OCI-LY1 (cell line): ENCODE data around the gene MSANTD3.

Experiments
- H2AFZ ChIP-seq: fragments of 200-600 bp; sonication (generic), shearing (Covaris generic); 2 replicates; pipeline ENCODE4 v1.6.0; 2014; ENCODE audit warnings: antibody characterized with exemption, mild to moderate bottlenecking, low read length
- H3F3A ChIP-seq: fragments of 200-600 bp; sonication (generic), shearing (Covaris generic); 2 replicates; pipeline ENCODE4 v1.6.0; 2014; ENCODE audit warnings: mild to moderate bottlenecking, antibody characterized with exemption, low read length, moderate library complexity; ENCODE audit not compliant: insufficient read depth
- H3K27ac ChIP-seq: fragments of 200-600 bp; sonication (generic); 2 replicates; pipeline ENCODE4 v1.5.1; 2014; ENCODE audit warnings: low read length, mixed run types, mild to moderate bottlenecking, low read depth; ENCODE audit not compliant: poor library complexity, severe bottlenecking
- H3K27me3 ChIP-seq: fragments of 200-600 bp; sonication (generic); 2 replicates; pipeline ENCODE4 v1.6.0; 2014; ENCODE audit warnings: antibody characterized with exemption, mild to moderate bottlenecking, low read length, moderate library complexity; ENCODE audit not compliant: insufficient read depth
- H3K36me3 ChIP-seq: fragments of 200-600 bp; sonication (generic); 2 replicates; pipeline ENCODE4 v1.6.1; 2014; ENCODE audit warnings: mild to moderate bottlenecking, antibody characterized with exemption, low read length, moderate library complexity, mixed read lengths; ENCODE audit not compliant: insufficient read depth
- H3K4me1 ChIP-seq: fragments of 200-600 bp; sonication (generic); 2 replicates; pipeline ENCODE4 v1.5.1; 2014; ENCODE audit warnings: mild to moderate bottlenecking, low read length, moderate library complexity; ENCODE audit not compliant: insufficient read depth, severe bottlenecking
- H3K4me2 ChIP-seq: fragments of 200-600 bp; sonication (generic), shearing (Covaris generic); 2 replicates; pipeline ENCODE4 v1.6.1; 2014; ENCODE audit warnings: low read length
- H3K4me3 ChIP-seq: fragments of 200-600 bp; sonication (generic); 2 replicates; pipeline ENCODE4 v1.5.1; 2014; ENCODE audit warnings: low read length, low read depth, mild to moderate bottlenecking, mixed read lengths; ENCODE audit not compliant: poor library complexity, severe bottlenecking
- H3K79me2 ChIP-seq: fragments of 200-600 bp; shearing (Covaris generic); 2 replicates; pipeline ENCODE4 v1.6.1; 2016; ENCODE audit warnings: mixed run types, low read length, mixed read lengths; ENCODE audit not compliant: insufficient read depth
- H3K9ac ChIP-seq: fragments of 200-600 bp; sonication (generic), shearing (Covaris generic); 2 replicates; pipeline ENCODE4 v1.6.1; 2014; ENCODE audit warnings: mild to moderate bottlenecking, low read length, mixed read lengths
- H3K9me2 ChIP-seq: fragments of 200-600 bp; sonication (generic), shearing (Covaris generic); 2 replicates; pipeline ENCODE4 v1.6.1; 2014; ENCODE audit warnings: low read depth, mild to moderate bottlenecking, low read length, mixed read lengths
- H3K9me3 ChIP-seq: fragments of 200-600 bp; shearing (Covaris generic); 2 replicates; pipeline ENCODE4 v1.6.1; 2014; ENCODE audit warnings: low read length, mixed read lengths
- H4K20me1 ChIP-seq: fragments of 200-600 bp; sonication (generic), shearing (Covaris generic); 2 replicates; pipeline ENCODE4 v1.6.0; 2016; ENCODE audit warnings: mild to moderate bottlenecking, low read length; ENCODE audit not compliant: insufficient read depth
- EZH2 ChIP-seq: fragments of 200-600 bp; sonication (generic), shearing (Covaris generic); IDR thresholded peaks from 2 replicates; pipeline ENCODE4 v1.8.0; 2017; ENCODE audit warnings: borderline replicate concordance, mixed run types, mild to moderate bottlenecking, antibody characterized with exemption, low read length, moderate library complexity, mixed read lengths
- TF ChIP-seq, protein P1 (sequence below): fragments of 200-600 bp; sonication (generic), shearing (Covaris generic); IDR thresholded peaks from 2 replicates; pipeline ENCODE4 v1.5.1; 2017; ENCODE audit warnings: mild to moderate bottlenecking, antibody characterized with exemption, low read length, moderate library complexity, mixed read lengths

The MSANTD3 gene

DNA sequence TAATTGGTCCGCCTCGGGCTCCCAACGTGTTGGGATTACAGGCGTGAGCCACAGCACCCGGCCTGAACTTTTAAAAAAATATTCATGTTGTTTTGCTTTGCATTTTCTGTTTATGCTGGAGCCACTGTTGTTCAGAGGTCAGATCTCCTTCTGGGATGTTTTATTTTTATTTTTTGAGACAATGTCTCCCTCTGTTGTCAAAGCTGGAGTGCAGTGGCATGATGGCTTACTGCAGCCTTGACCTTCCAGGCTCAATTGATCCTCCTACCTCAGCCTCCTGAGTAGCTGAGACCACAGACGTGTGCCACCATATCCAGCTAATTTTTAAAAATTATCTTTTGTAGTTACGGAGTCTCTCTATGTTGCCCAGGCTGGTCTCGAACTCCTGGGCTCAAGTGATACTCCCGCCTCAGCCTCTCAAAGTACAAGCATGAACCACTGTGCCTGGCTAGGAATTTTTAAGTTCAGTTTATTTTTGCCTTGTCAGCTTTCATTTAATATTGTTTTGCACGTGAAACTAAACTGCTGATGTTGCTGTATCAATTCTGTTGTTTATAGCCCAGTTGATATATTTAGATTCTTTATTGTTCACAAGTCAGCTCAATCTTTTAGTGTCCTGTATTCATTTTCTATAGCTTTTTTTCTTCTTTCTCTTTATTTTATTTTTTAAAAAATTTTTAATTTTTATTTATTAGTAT, 59.7 kb downstream of the MSANTD3 start:
- Histone ChIP-seq H3K4me1 (peaks cover 18% of the 10 kb centered on the region), H3K79me2 (0 out of 2 replicates have a peak, but pooled peaks cover 6% of the 10 kb centered on the region), H2AFZ (no peak overlapping the region), H3K36me3 (no peaks in the 10 kb centered on the region), H3K4me2 (no peak overlapping the region), H3K9me3 (no peaks in the 10 kb centered on the region), H3F3A (no peaks in the 10 kb centered on the region), H3K9me2 (no peaks in the 10 kb centered on the region), H3K27ac (no peak overlapping the region), H3K4me3 (no peak overlapping the region), H3K27me3 (no peaks in the 10 kb centered on the region), H3K9ac (no peak overlapping the region), H4K20me1 (no peaks in the 10 kb centered on the region)
- TF ChIP-seq, protein P1, sequence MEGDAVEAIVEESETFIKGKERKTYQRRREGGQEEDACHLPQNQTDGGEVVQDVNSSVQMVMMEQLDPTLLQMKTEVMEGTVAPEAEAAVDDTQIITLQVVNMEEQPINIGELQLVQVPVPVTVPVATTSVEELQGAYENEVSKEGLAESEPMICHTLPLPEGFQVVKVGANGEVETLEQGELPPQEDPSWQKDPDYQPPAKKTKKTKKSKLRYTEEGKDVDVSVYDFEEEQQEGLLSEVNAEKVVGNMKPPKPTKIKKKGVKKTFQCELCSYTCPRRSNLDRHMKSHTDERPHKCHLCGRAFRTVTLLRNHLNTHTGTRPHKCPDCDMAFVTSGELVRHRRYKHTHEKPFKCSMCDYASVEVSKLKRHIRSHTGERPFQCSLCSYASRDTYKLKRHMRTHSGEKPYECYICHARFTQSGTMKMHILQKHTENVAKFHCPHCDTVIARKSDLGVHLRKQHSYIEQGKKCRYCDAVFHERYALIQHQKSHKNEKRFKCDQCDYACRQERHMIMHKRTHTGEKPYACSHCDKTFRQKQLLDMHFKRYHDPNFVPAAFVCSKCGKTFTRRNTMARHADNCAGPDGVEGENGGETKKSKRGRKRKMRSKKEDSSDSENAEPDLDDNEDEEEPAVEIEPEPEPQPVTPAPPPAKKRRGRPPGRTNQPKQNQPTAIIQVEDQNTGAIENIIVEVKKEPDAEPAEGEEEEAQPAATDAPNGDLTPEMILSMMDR = no peak
- no peak for TF ChIP-seq EZH2

DNA sequence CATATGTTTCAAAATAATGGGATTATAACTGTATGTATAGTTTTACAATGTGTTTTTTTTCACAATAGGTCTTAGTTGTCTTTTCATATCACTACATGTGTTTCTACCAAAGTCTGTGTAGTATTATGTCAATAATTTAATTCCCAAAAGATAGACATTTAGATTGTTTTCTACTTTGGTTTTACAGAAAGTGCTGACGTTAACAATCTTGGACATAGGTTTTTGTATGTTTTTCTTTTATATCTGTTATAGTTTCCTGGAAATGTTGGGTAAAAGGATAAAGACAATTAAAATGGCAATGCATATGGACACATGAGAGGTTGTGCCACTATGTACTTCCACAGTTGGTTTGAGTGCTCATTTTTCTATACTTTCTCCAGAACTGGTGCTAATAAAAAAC, 61.2 kb downstream of the MSANTD3 start:
- no peaks in the 10 kb centered on the region for H4K20me1 ChIP-seq
- no peaks in the 10 kb centered on the region for H3K9me3 ChIP-seq
- no peak overlapping the region for H2AFZ ChIP-seq
- no peak overlapping the region for H3K9ac ChIP-seq
- H3K4me1 ChIP-seq = peaks cover 28% of the 10 kb centered on the region
- no peaks in the 10 kb centered on the region for H3K27me3 ChIP-seq
- H3K79me2 ChIP-seq = 0 out of 2 replicates have a peak, but pooled peaks cover 6% of the 10 kb centered on the region
- H3K4me3 ChIP-seq = no peak overlapping the region
- no peak for TF ChIP-seq EZH2
- TF ChIP-seq, protein P1 = no peak
- no peak overlapping the region for H3K4me2 ChIP-seq
- H3K36me3 ChIP-seq = no peaks in the 10 kb centered on the region
- H3K9me2 ChIP-seq = no peaks in the 10 kb centered on the region
- H3F3A ChIP-seq = no peaks in the 10 kb centered on the region; the same call in 1 of the 2 replicates
- no peak overlapping the region for H3K27ac ChIP-seq

DNA sequence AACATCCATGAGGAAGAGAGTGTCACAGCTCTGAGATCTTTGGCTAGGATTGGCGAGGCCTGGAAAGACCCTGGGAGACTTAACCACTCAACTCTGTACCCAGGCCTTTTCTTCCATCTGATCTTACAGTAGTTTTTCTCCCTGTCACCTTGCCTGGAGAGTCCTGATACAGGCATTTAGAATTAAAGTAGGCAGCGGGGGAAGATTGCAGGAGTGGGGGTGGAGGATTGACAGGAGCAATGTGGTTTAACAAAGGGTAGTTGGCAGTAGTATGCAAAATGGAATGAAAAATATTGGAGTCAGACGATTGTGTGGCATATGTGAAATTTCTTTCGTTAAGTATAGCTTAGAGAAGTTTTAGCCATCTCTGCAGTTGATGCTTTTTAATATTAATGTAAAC, 62.9 kb downstream of the MSANTD3 start:
- no peak for TF ChIP-seq EZH2
- TF ChIP-seq, protein P1 = no peak
- no peaks in the 10 kb centered on the region for H3K36me3 ChIP-seq
- H4K20me1 ChIP-seq = no peaks in the 10 kb centered on the region
- H2AFZ ChIP-seq = no peak overlapping the region
- peaks cover 38% of the 10 kb centered on the region for H3K4me1 ChIP-seq
- H3K9me2 ChIP-seq = no peaks in the 10 kb centered on the region
- no peaks in the 10 kb centered on the region; the same call in 1 of the 2 replicates for H3F3A ChIP-seq
- H3K27ac ChIP-seq = no peak overlapping the region
- no peak overlapping the region for H3K9ac ChIP-seq
- H3K4me3 ChIP-seq = no peak overlapping the region
- H3K79me2 ChIP-seq = 0 out of 2 replicates have a peak, but pooled peaks cover 6% of the 10 kb centered on the region
- H3K4me2 ChIP-seq = peak overlapping the region; percentile 14; the same call in 1 of the 2 replicates
- no peaks in the 10 kb centered on the region for H3K27me3 ChIP-seq
- no peaks in the 10 kb centered on the region for H3K9me3 ChIP-seq
